ENCODE measurements around the gene BTBD19. TPM values are rescaled to one million over a fixed set of nuclear protein-coding genes. Genes with fewer than 3 reads are reported as not detected.
A peak's percentile ranks its signal among the peaks of the same experiment; 100 is the strongest.

The BTBD19 gene
- total RNA-seq, 1 experiment from 2014 or later = 11.6 TPM

DNA sequence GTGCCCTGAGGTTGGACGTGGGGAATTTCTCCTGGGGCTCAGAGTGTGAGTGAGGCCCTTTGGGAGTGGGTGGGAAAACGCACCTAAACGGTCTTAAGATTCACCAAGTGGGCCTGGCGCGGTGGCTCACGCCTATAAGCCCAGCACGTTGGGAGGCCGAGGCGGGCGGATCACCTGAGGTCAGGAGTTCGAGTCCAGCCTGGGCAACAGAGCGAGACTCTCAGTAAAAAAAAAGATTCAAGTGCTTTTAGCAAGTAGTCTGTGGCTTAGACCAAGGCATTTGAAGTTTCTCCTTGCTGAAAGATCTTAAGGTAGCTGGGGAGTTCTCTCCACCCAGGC lies 31.6 kb upstream of the BTBD19 start:
- Histone ChIP-seq H3K79me2 (ENCODE audit: insufficient read depth, low read length) (peaks cover 43% of the 10 kb centered on the region), H3K9me2 (ENCODE audit: insufficient read depth) (no peaks in the 10 kb centered on the region), H3K9ac (ENCODE audit: low read length) (peak overlapping the region; percentile 100), H2AFZ (ENCODE audit: low read depth, low read length, poor library complexity, severe bottlenecking) (no peak overlapping the region), H3K4me2 (ENCODE audit: low read length) (peak overlapping the region; percentile 99), H3K27ac (ENCODE audit: low read depth, low read length) (peak overlapping the region; percentile 86), H4K20me1 (ENCODE audit: insufficient read depth) (peaks cover 18% of the 10 kb centered on the region; the same call in 1 of the 2 replicates), H3K9me3 (ENCODE audit: control insufficient read depth in 1 of 2, insufficient read depth in 1 of 2, low read depth in 1 of 2, low read length in 2 of 2) (no peaks in the 10 kb centered on the region), H3K4me3 (replicated peaks in 1 of 2; ENCODE audit: low read depth in 1 of 2, low read length in 2 of 2) (peak overlapping the region; percentile 92 to 99), H3K36me3 (ENCODE audit: control insufficient read depth in 1 of 2, insufficient read depth in 2 of 2, low read length in 2 of 2) (peaks cover 28 to 49% of the 10 kb centered on the region in 2 experiments), H3K27me3 (ENCODE audit: insufficient read depth, low read length) (no peaks in the 10 kb centered on the region), H3K4me1 (ENCODE audit: control insufficient read depth in 1 of 2, insufficient read depth in 2 of 2, low read length in 2 of 2) (peaks cover 10 to 24% of the 10 kb centered on the region in 2 experiments)
- CTCF ChIA-PET = no interaction called here
- RAD21 ChIA-PET (ENCODE audit: low non-redundant PET in 1 of 2, low total read pairs in 2 of 2, uncharacterized antibody in 2 of 2, unreplicated experiment in 2 of 2) = no interaction called here
- DNase-seq (ENCODE audit: low read depth, low spot score) (no peak), ATAC-seq (no peak)
- intact Hi-C loops (cut with micrococcal nuclease) = no loop called here
- no TSS peak for BruUV-seq (replicated peaks)
- POLR2A ChIA-PET = interaction anchor here (1.7 to 3.5 kb wide), 5 partner anchors 9 to 55 kb away, joined by 11 to 39 read pairs (median 16); partner anchors contain the start of gene RNU5D-1
- TF ChIP-seq RAD21 (IDR thresholded peaks at IDR 0.05; ENCODE audit: low read depth) (no peak), EGR1 (IDR thresholded peaks at IDR 0.05; ENCODE audit: low read depth) (no peak), FOSL1 (IDR thresholded peaks at IDR 0.05; ENCODE audit: low read depth) (no peak), YY1 (IDR thresholded peaks at IDR 0.05; ENCODE audit: extremely low read depth, insufficient replicate concordance, low read depth, low read length) (no peak), EZH2phosphoT487 (IDR thresholded peaks at IDR 0.05; ENCODE audit: borderline replicate concordance) (no peak), ELF1 (IDR thresholded peaks at IDR 0.05; ENCODE audit: borderline replicate concordance, low read depth) (no peak), CTCF (IDR thresholded peaks at IDR 0.05 in 2 of 3, conservative IDR thresholded peaks at IDR 0.05 in 1 of 3; ENCODE audit: borderline replicate concordance in 1 of 3, insufficient read depth in 1 of 3, low read depth in 2 of 3, low read length in 2 of 3) (no peak), CBX3 (IDR thresholded peaks at IDR 0.05; ENCODE audit: low read depth) (no peak), POLR2A (IDR thresholded peaks at IDR 0.05; ENCODE audit: borderline replicate concordance, extremely low read depth, insufficient read depth, insufficient read length) (no peak)
- TF ChIP-seq, protein P1, sequence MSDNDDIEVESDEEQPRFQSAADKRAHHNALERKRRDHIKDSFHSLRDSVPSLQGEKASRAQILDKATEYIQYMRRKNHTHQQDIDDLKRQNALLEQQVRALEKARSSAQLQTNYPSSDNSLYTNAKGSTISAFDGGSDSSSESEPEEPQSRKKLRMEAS (IDR thresholded peaks at IDR 0.05) = no peak

All from HCT116 (cell line).